Measurements from ENCODE around the gene TPX2. TPM values are rescaled to one million over a fixed set of nuclear protein-coding genes. Genes with fewer than 3 reads are reported as not detected.

TPX2 gene
- total RNA-seq, 2 experiments from 2014 or later, result 112 to 113 TPM

DNA sequence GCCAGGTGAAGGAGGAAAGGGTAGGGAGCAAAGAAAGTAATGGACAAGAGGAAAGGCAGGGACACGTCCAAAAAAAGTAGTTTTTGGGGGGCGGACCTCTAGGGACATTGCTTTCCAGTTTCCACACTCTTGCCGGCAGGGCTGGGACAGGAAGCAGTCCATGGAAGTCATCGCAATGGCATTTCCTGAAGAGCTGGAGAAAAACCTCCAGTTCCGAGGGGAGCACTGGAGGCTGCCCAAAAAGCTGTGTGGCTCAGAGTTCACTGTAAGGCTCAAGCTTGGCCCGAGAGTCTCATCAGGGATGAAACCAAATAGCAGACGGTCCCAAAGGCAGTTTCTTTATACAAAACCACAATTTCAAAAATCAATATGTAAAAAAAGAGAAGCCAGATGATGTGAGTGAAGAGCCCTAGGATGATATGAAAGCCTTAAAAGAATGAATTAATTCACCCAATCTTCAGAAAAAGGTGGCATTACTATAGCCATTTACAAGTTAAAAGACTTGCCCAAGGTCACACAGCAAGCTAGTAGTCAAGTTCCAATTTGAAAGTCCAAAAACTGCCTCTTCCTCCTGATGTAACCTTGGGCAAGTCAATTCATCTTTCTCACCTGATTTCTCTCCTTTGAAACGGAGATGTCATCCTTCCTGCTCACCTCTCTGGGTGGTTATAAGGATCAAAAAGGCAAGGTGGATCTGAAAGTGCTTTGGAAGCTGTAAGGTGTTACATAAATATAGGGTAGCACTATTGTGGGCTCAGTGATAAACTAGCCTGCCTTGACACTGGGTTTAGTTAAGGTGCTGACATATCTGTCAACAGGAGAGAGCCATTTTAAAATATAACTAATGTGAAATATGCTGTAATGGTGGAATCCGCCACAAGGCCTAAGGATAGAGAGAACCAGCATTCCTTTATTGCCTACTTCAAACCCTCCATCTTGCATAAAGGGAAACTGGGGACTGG lies 25.5 kb upstream of the TPX2 start:
- no peak for DNase-seq
- ChIA-PET CTCF (interaction anchor here (0.9 to 5.6 kb wide), 7 partner anchors 10 to 154 kb away, joined by 3 to 27 read pairs (median 5); partner anchors contain the start of gene BCL2L1), POLR2A (interaction anchor here (0.6 to 4.5 kb wide), 4 partner anchors 9 to 51 kb away, joined by 3 to 27 read pairs (median 4); partner anchors contain the start of gene BCL2L1)
- H3K27ac Mint-ChIP-seq, result peak overlapping the region; percentile 97
- TF ChIP-seq, protein P1, sequence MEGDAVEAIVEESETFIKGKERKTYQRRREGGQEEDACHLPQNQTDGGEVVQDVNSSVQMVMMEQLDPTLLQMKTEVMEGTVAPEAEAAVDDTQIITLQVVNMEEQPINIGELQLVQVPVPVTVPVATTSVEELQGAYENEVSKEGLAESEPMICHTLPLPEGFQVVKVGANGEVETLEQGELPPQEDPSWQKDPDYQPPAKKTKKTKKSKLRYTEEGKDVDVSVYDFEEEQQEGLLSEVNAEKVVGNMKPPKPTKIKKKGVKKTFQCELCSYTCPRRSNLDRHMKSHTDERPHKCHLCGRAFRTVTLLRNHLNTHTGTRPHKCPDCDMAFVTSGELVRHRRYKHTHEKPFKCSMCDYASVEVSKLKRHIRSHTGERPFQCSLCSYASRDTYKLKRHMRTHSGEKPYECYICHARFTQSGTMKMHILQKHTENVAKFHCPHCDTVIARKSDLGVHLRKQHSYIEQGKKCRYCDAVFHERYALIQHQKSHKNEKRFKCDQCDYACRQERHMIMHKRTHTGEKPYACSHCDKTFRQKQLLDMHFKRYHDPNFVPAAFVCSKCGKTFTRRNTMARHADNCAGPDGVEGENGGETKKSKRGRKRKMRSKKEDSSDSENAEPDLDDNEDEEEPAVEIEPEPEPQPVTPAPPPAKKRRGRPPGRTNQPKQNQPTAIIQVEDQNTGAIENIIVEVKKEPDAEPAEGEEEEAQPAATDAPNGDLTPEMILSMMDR (IDR thresholded peaks at IDR 0.05), result no peak
- no peaks in the 10 kb centered on the region for H3K9me3 Mint-ChIP-seq
- H3K4me3 Mint-ChIP-seq, result peak overlapping the region; percentile 97
- H3K27me3 Mint-ChIP-seq, result no peaks in the 10 kb centered on the region
- peaks cover 90% of the 10 kb centered on the region for H3K36me3 Mint-ChIP-seq (ENCODE audit: low read depth)
- intact Hi-C loops (cut with micrococcal nuclease), result no loop called here
- H3K4me1 Mint-ChIP-seq (ENCODE audit: low read depth), result peaks cover 81% of the 10 kb centered on the region
- no peak for ATAC-seq

- peak overlapping the region; percentile 97 for H3K27ac Mint-ChIP-seq
- POLR2A ChIA-PET, result interaction anchor here (0.8 to 10.5 kb wide), 5 partner anchors 20 to 54 kb away, joined by 4 to 107 read pairs (median 5); no protein-coding TSS in a partner anchor
- H3K27me3 Mint-ChIP-seq, result no peaks in the 10 kb centered on the region
- H3K9me3 Mint-ChIP-seq, result no peaks in the 10 kb centered on the region
- DNase-seq (peak; percentile 35), ATAC-seq (no peak)
- H3K4me1 Mint-ChIP-seq (ENCODE audit: low read depth), result peaks cover 62% of the 10 kb centered on the region
- peak overlapping the region; percentile 97 for H3K4me3 Mint-ChIP-seq
- TF ChIP-seq, protein P1 (IDR thresholded peaks at IDR 0.05), result no peak
- peaks cover 98% of the 10 kb centered on the region for H3K36me3 Mint-ChIP-seq (ENCODE audit: low read depth)
- intact Hi-C loops (cut with micrococcal nuclease), result loop anchor here (2.0 kb wide), 1 partner anchor 41 kb away; no protein-coding TSS in a partner anchor
- CTCF ChIA-PET, result interaction anchor here (0.7 to 10.1 kb wide), 7 partner anchors 9 to 103 kb away, joined by 3 to 333 read pairs (median 4); no protein-coding TSS in a partner anchor
These were observed 23.3 kb upstream of the TPX2 start for GRCh38 chr20:31715766-31716165.

DNA sequence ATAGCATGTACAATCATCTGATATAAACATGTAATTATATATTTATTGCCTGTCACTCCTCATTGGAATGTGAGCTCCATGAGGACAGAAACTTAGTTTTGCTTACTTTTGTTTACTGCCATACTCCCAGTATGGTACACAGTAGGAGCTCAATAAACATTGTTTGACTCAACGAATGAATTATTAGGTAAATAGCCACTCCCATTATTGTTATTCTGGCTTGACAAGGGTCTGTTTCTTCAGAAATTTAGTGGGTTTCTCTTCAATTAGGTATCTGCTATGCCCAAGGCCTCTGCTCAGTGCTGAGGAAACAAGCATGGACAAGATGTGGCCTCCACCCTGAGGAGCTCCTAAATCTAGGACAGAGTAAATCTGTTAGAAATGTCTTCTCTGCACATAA lies 22.7 kb upstream of the TPX2 start:
- H3K9me3 Mint-ChIP-seq, result no peaks in the 10 kb centered on the region
- peaks cover 98% of the 10 kb centered on the region for H3K36me3 Mint-ChIP-seq (ENCODE audit: low read depth)
- POLR2A ChIA-PET, result interaction anchor here (0.8 to 10.5 kb wide), 6 partner anchors 21 to 55 kb away, joined by 3 to 107 read pairs (median 5); no protein-coding TSS in a partner anchor

DNA sequence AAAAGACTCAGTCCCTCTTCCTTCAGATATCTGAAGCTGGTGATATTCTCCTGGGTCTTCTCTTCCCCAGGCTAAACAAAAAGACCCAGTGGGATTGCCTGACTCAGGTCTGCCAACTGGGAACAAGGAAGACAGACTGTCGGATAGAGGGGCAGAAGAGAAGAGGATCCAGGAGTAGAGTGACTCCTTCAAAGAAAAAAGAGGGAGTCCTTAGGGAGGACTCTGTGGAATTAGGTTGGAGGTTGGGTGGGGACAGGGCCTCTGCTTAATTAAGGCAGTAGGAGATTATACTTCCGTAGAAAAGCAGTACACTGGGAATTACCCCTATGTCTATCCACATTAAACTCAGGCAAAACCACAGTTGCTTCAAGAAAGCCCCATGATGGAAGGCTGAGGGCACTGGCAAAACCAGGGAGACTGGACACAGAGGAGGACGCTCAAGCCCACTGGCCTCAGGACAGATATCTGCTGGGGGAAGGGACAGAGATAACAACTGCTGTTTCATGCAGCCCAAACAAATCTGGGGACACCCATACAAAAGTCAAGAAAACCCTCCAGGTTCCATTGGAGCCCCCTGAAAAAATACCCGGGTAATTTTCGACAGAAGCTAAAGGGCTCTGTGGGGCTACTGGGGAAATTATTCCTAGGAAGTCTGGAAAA lies 22.1 kb upstream of the TPX2 start:
- no peak for DNase-seq
- CTCF ChIA-PET, result interaction anchor here (0.7 to 10.1 kb wide), 10 partner anchors 17 to 104 kb away, joined by 3 to 333 read pairs (median 4); no protein-coding TSS in a partner anchor

More for the DNA sequence above, 22.7 kb upstream of the TPX2 start:
- peak overlapping the region; percentile 97 for H3K4me3 Mint-ChIP-seq
- no peak for ATAC-seq
- H3K27me3 Mint-ChIP-seq, result no peaks in the 10 kb centered on the region
- CTCF ChIA-PET, result interaction anchor here (1.0 to 10.1 kb wide), 9 partner anchors 14 to 104 kb away, joined by 3 to 333 read pairs (median 4); no protein-coding TSS in a partner anchor
- intact Hi-C loops (cut with micrococcal nuclease), result loop anchor here (2.0 kb wide), 1 partner anchor 42 kb away; no protein-coding TSS in a partner anchor
- H3K27ac Mint-ChIP-seq, result peak overlapping the region; percentile 97
- no peak for DNase-seq
- TF ChIP-seq, protein P1 (IDR thresholded peaks at IDR 0.05), result no peak
- peaks cover 57% of the 10 kb centered on the region for H3K4me1 Mint-ChIP-seq (ENCODE audit: low read depth)

More for the DNA sequence above, 22.1 kb upstream of the TPX2 start:
- Mint-ChIP-seq H3K4me3 (peak overlapping the region; percentile 97), H3K36me3 (ENCODE audit: low read depth) (peaks cover 98% of the 10 kb centered on the region), H3K27me3 (no peaks in the 10 kb centered on the region), H3K9me3 (no peaks in the 10 kb centered on the region), H3K27ac (peak overlapping the region; percentile 97), H3K4me1 (ENCODE audit: low read depth) (peaks cover 51% of the 10 kb centered on the region)
- TF ChIP-seq, protein P1 (IDR thresholded peaks at IDR 0.05), result no peak
- ATAC-seq, result peak; percentile 29
- intact Hi-C loops (cut with micrococcal nuclease), result loop anchor here (2.0 kb wide), 1 partner anchor 42 kb away; no protein-coding TSS in a partner anchor
- POLR2A ChIA-PET, result interaction anchor here (0.6 to 10.5 kb wide), 11 partner anchors 12 to 55 kb away, joined by 3 to 107 read pairs (median 5); no protein-coding TSS in a partner anchor
